HepG2 (cell line): ENCODE results near the gene ECPAS. TPM values are rescaled to one million over a fixed set of nuclear protein-coding genes. Genes with fewer than 3 reads are reported as not detected.

Source experiments
- AHDC1 ChIP-seq: sonication (generic); formaldehyde crosslinking; IDR thresholded peaks from 2 replicates; pipeline ENCODE4 v1.5.1; 2020; ENCODE audit warnings: mild to moderate bottlenecking, missing genetic modification reagents, borderline replicate concordance
- ARID5B ChIP-seq: IDR thresholded peaks from 2 replicates; pipeline ENCODE4 v1.4.0; 2020; ENCODE audit warnings: mild to moderate bottlenecking, missing genetic modification reagents
- CEBPB ChIP-seq: IDR thresholded peaks from 2 replicates; pipeline ENCODE4 v1.6.1; 2011; ENCODE audit warnings: low read depth, low read length, improper control_type of control experiment, borderline replicate concordance
- FOXJ3 ChIP-seq: sonication (generic); formaldehyde crosslinking; IDR thresholded peaks from 2 replicates; pipeline ENCODE4 v1.4.0; 2020; ENCODE audit warnings: missing genetic modification reagents, mild to moderate bottlenecking, borderline replicate concordance
- HNF4G ChIP-seq, 2 experiments: sonication (generic) in 1 of 2; formaldehyde crosslinking in 1 of 2; IDR thresholded peaks; 2 replicates each; pipeline versions ENCODE4 v1.4.0 to v1.6.1; 2011 to 2020; ENCODE audit warnings: borderline replicate concordance in 2 of 2, low read depth in 2 of 2, mild to moderate bottlenecking in 2 of 2, low read length in 1 of 2, missing genetic modification reagents in 1 of 2, moderate library complexity in 1 of 2
- KDM5A ChIP-seq: fragments of 200-600 bp; sonication (generic); IDR thresholded peaks from 2 replicates; pipeline ENCODE4 v1.7.0; 2018; ENCODE audit warnings: antibody characterized with exemption, mild to moderate bottlenecking, low read length, borderline replicate concordance
- NFIC ChIP-seq: IDR thresholded peaks from 2 replicates; pipeline ENCODE4 v1.6.1; 2012; ENCODE audit warnings: mild to moderate bottlenecking, low read length, inconsistent platforms
- POGZ ChIP-seq: sonication (generic); formaldehyde crosslinking; IDR thresholded peaks from 2 replicates; pipeline ENCODE4 v1.4.0; 2020; ENCODE audit warnings: mild to moderate bottlenecking, missing genetic modification reagents
- RARA ChIP-seq: IDR thresholded peaks from 2 replicates; pipeline ENCODE4 v1.6.1; 2016; ENCODE audit warnings: missing genetic modification reagents, missing compliant biosample characterization
- SSRP1 ChIP-seq: IDR thresholded peaks from 2 replicates; pipeline ENCODE4 v1.6.1; 2016; ENCODE audit warnings: control low read depth
- ZBTB1 ChIP-seq: sonication (generic); formaldehyde crosslinking; IDR thresholded peaks from 2 replicates; pipeline ENCODE4 v1.4.0; 2020; ENCODE audit warnings: missing genetic modification reagents, borderline replicate concordance
- ZBTB39 ChIP-seq: sonication (generic); formaldehyde crosslinking; IDR thresholded peaks from 2 replicates; pipeline ENCODE4 v1.5.0; 2020; ENCODE audit warnings: missing genetic modification reagents
- ZNF205 ChIP-seq: IDR thresholded peaks from 2 replicates; pipeline ENCODE4 v1.6.1; 2018; ENCODE audit warnings: missing biosample characterization, missing genetic modification reagents
- ZNF292 ChIP-seq: sonication (generic); formaldehyde crosslinking; IDR thresholded peaks from 2 replicates; pipeline ENCODE4 v1.8.1; 2022; ENCODE audit warnings: mild to moderate bottlenecking, low read depth, missing genetic modification reagents, borderline replicate concordance
- ZNF431 ChIP-seq: sonication (generic); formaldehyde crosslinking; IDR thresholded peaks from 2 replicates; pipeline ENCODE4 v1.9.0; 2022; ENCODE audit warnings: missing genetic modification reagents, low read depth, mild to moderate bottlenecking, borderline replicate concordance
- ZNF547 ChIP-seq: sonication (generic); formaldehyde crosslinking; IDR thresholded peaks from 2 replicates; pipeline ENCODE4 v1.5.1; 2020; ENCODE audit warnings: mild to moderate bottlenecking, missing genetic modification reagents
- ZNF564 ChIP-seq: sonication (generic); formaldehyde crosslinking; IDR thresholded peaks from 2 replicates; pipeline ENCODE4 v1.8.1; 2023; ENCODE audit warnings: mild to moderate bottlenecking, missing genetic modification reagents
- ZSCAN29 ChIP-seq: sonication (generic); formaldehyde crosslinking; conservative IDR thresholded peaks from 2 replicates; pipeline ENCODE4 v1.4.0; 2020; ENCODE audit warnings: mild to moderate bottlenecking, missing genetic modification reagents
- polyA plus RNA-seq, 8 experiments: library from polyadenylated mRNA; depleted of rRNA in 3 of 8; stranded (reverse) in 7 of 8; unstranded in 1 of 8; fragments of >200 nt; fragmentation: Illumina TruSeq in 4 of 8; extraction: Trizol in 4 of 8; gene quantifications; 2 replicates each; pipeline versions ENCODE4 v1.2.1 to v1.2.3, GENCODE V29; 2011 to 2016; ENCODE audit warnings: low read depth in 4 of 8, missing spikeins in 1 of 8, mixed read lengths in 1 of 8; ENCODE audit not compliant: insufficient read depth in 1 of 8
- total RNA-seq, 5 experiments: library from RNA; depleted of rRNA; stranded (reverse); fragments of >200 nt; fragmentation: Illumina TruSeq; extraction: Trizol; gene quantifications; 2 replicates each; pipeline ENCODE4 v1.2.3, GENCODE V29; 2016; ENCODE audit warnings: low read depth in 1 of 5

The ECPAS gene
- total and polyA plus RNA-seq, 2 of the 13 experiments (the other 11 are each of a cell fraction or from before 2014, with no cell fraction given): 35.3 to 58.0 TPM

- TF ChIP-seq ARID5B (CRISPR knock-in tag) (peak; percentile 85), FOXJ3 (CRISPR knock-in tag) (peak; percentile 43; the same call in 1 of the 2 replicates), ZNF564 (CRISPR knock-in tag) (no peak), SSRP1 (no peak), NFIC (peak; percentile 43; the same call in 1 of the 2 replicates), ZNF547 (CRISPR knock-in tag) (no peak), POGZ (peak; percentile 40; the same call in 1 of the 2 replicates), ZSCAN29 (CRISPR knock-in tag) (no peak), RARA (peak; percentile 53), ZBTB39 (no peak), ZNF431 (no peak), ZNF205 (CRISPR knock-in tag) (no peak), CEBPB (no peak), AHDC1 (CRISPR knock-in tag) (peak; percentile 71; the same call in 1 of the 2 replicates), KDM5A (no peak), ZBTB1 (CRISPR knock-in tag) (no peak), ZNF292 (CRISPR knock-in tag) (no peak), HNF4G (IDR thresholded peaks at IDR 0.05; ENCODE audit: borderline replicate concordance, low read depth, low read length) (no peak), HNF4G (CRISPR knock-in tag; IDR thresholded peaks at IDR 0.05; ENCODE audit: borderline replicate concordance, low read depth) (no peak)
Observed at GRCh38 chr9:111429175-111429574, 55.0 kb downstream of the ECPAS start (continued).
